Kidney epithelial cell (primary cell): ENCODE results near the gene TTC6. TPM values are rescaled to one million over a fixed set of nuclear protein-coding genes. Genes with fewer than 3 reads are reported as not detected.

ENCODE experiments used
- DNase-seq: peaks from one replicate; pipeline ENCODE4 v3.0.0-alpha.2; 2010; ENCODE audit warnings: low read depth
- H3K27me3 ChIP-seq: 2 replicates; pipeline ENCODE4 v1.6.0; 2011; ENCODE audit warnings: low read length; ENCODE audit not compliant: control insufficient read depth, insufficient read depth
- H3K36me3 ChIP-seq: 2 replicates; pipeline ENCODE4 v1.5.1; 2011; ENCODE audit warnings: low read length; ENCODE audit not compliant: control insufficient read depth, insufficient read depth
- H3K4me3 ChIP-seq: 2 replicates; pipeline ENCODE4 v1.5.1; 2011; ENCODE audit warnings: low read depth, mild to moderate bottlenecking, control low read depth, low read length
- CTCF ChIP-seq: IDR thresholded peaks from 2 replicates; pipeline ENCODE4 v1.5.1; 2011; ENCODE audit warnings: mild to moderate bottlenecking, moderate library complexity, low read length, control low read depth, inconsistent platforms; ENCODE audit not compliant: insufficient read depth, poor library complexity, severe bottlenecking
- total RNA-seq: library from RNA; depleted of rRNA; stranded (reverse); fragments of >200 nt; gene quantifications from 2 replicates; pipeline ENCODE4 v1.2.3, GENCODE V29; 2015

Gene TTC6
- total RNA-seq, 1 donor from 2014 or later: 0.13 TPM

GRCh38 chr14:37623971-37624370 lies 28.5 kb downstream of the TTC6 start:
- no peak for DNase-seq
- Histone ChIP-seq H3K4me3 (no peak overlapping the region), H3K36me3 (no peaks in the 10 kb centered on the region), H3K27me3 (peaks cover 6% of the 10 kb centered on the region)
- TF ChIP-seq CTCF: no peak

- Histone ChIP-seq H3K27me3 (peaks cover 6% of the 10 kb centered on the region), H3K36me3 (no peaks in the 10 kb centered on the region), H3K4me3 (no peak overlapping the region)
- TF ChIP-seq CTCF: no peak
- no peak for DNase-seq
Measured at GRCh38 chr14:37625597-37626595, 30.5 kb downstream of the TTC6 start.

- Histone ChIP-seq H3K4me3 (no peak overlapping the region), H3K36me3 (no peaks in the 10 kb centered on the region), H3K27me3 (no peaks in the 10 kb centered on the region)
- TF ChIP-seq CTCF: no peak
- DNase-seq: no peak
Measured at GRCh38 chr14:37637341-37637740, 41.9 kb downstream of the TTC6 start.

GRCh38 chr14:37638599-37638998 lies 43.2 kb downstream of the TTC6 start:
- no peak for TF ChIP-seq CTCF
- DNase-seq: no peak
- H3K27me3 ChIP-seq: no peaks in the 10 kb centered on the region
- no peaks in the 10 kb centered on the region for H3K36me3 ChIP-seq
- no peak overlapping the region for H3K4me3 ChIP-seq

- no peak for DNase-seq
- no peak for TF ChIP-seq CTCF
- H3K36me3 ChIP-seq: no peaks in the 10 kb centered on the region
- H3K27me3 ChIP-seq: no peaks in the 10 kb centered on the region
- H3K4me3 ChIP-seq: no peak overlapping the region
Measured at GRCh38 chr14:37641117-37641516, 45.7 kb downstream of the TTC6 start.
